ENCODE measurements around the gene C1orf116.

C1orf116 gene

GRCh38 chr1:207009945-207010344 is 22.6 kb downstream of the C1orf116 start:
- TF ChIP-seq CTCF (conservative IDR thresholded peaks at IDR 0.05) (no peak), ZFX (IDR thresholded peaks at IDR 0.05) (no peak)
- peak overlapping the region; percentile 85 for H3K27ac ChIP-seq

- TF ChIP-seq CTCF (conservative IDR thresholded peaks at IDR 0.05) (no peak), ZFX (IDR thresholded peaks at IDR 0.05) (no peak)
- peak overlapping the region; percentile 85 for H3K27ac ChIP-seq
These were observed 23.2 kb downstream of the C1orf116 start for GRCh38 chr1:207009182-207009850.

- TF ChIP-seq CTCF (conservative IDR thresholded peaks at IDR 0.05) = no peak
- TF ChIP-seq ZFX (IDR thresholded peaks at IDR 0.05) = no peak
- peak overlapping the region; percentile 35 for H3K27ac ChIP-seq
These were observed 25.1 kb downstream of the C1orf116 start for GRCh38 chr1:207007352-207008033.

GRCh38 chr1:207006914-207007313 is 25.6 kb downstream of the C1orf116 start:
- H3K27ac ChIP-seq = peak overlapping the region; percentile 35

GRCh38 chr1:207006083-207006482 is 26.5 kb downstream of the C1orf116 start:
- TF ChIP-seq CTCF (conservative IDR thresholded peaks at IDR 0.05) = no peak
- peak overlapping the region; percentile 84 for H3K27ac ChIP-seq

More at GRCh38 chr1:207006914-207007313, 25.6 kb downstream of the C1orf116 start:
- TF ChIP-seq CTCF (conservative IDR thresholded peaks at IDR 0.05) = no peak
- no peak for TF ChIP-seq ZFX (IDR thresholded peaks at IDR 0.05)

- TF ChIP-seq CTCF (conservative IDR thresholded peaks at IDR 0.05) (peak; percentile 91), ZFX (IDR thresholded peaks at IDR 0.05) (no peak)
- peak overlapping the region; percentile 84 for H3K27ac ChIP-seq
These were observed 27.4 kb downstream of the C1orf116 start for GRCh38 chr1:207004931-207005830.

All from C4-2B (cell line).